ENCODE data around the gene GABPB2.

Gene GABPB2

GRCh38 chr1:151070474-151071276, at the start of gene GABPB2:
Gene GABPB2, plus strand, starts transcription at chr1:151070761. Its CDS starts 17,429 bp downstream, at chr1:151088190.
- peak within 1 kb of the TSS; percentile 100 for H3K4me3 Mint-ChIP-seq
- H3K4me1 Mint-ChIP-seq = peaks cover 39% of the 10 kb centered on the region
- CTCF ChIA-PET = interaction anchor here (0.5 to 1.7 kb wide), 10 partner anchors 8 to 73 kb away, joined by 3 to 7 read pairs (median 4); partner anchors contain the start of gene MLLT11
- peak; percentile 90 for DNase-seq
- H3K27ac Mint-ChIP-seq = peak within 1 kb of the TSS; percentile 100
- H3K27me3 Mint-ChIP-seq = no peaks in the 10 kb centered on the region
- H3K36me3 Mint-ChIP-seq = peaks cover 21% of the 10 kb centered on the region
- H3K9me3 Mint-ChIP-seq = no peaks in the 10 kb centered on the region

- peak overlapping the region; percentile 8 for H3K4me3 Mint-ChIP-seq
- H3K36me3 Mint-ChIP-seq = peaks cover 22% of the 10 kb centered on the region
- no peaks in the 10 kb centered on the region for H3K9me3 Mint-ChIP-seq
- H3K4me1 Mint-ChIP-seq = peaks cover 6% of the 10 kb centered on the region
- no peaks in the 10 kb centered on the region for H3K27me3 Mint-ChIP-seq
- DNase-seq = peak; percentile 92
- CTCF ChIA-PET = interaction anchor here (0.6 to 4.7 kb wide), 25 partner anchors 8 to 227 kb away, joined by 3 to 41 read pairs (median 4); partner anchors contain the start of genes BNIPL, C1orf56, CDC42SE1 and LYSMD1
- peak overlapping the region; percentile 30 for H3K27ac Mint-ChIP-seq
These were observed 45.9 kb upstream of the GABPB2 start for GRCh38 chr1:151024540-151025146.

GRCh38 chr1:151026460-151026859, 44.1 kb upstream of the GABPB2 start:
- H3K27ac Mint-ChIP-seq = peak overlapping the region; percentile 26
- H3K4me3 Mint-ChIP-seq = no peak overlapping the region
- peaks cover 6% of the 10 kb centered on the region for H3K4me1 Mint-ChIP-seq
- DNase-seq = no peak
- H3K9me3 Mint-ChIP-seq = no peaks in the 10 kb centered on the region
- H3K36me3 Mint-ChIP-seq = peaks cover 30% of the 10 kb centered on the region
- no peaks in the 10 kb centered on the region for H3K27me3 Mint-ChIP-seq
- CTCF ChIA-PET = interaction anchor here (0.6 to 4.7 kb wide), 7 partner anchors 11 to 73 kb away, joined by 3 to 41 read pairs (median 4); partner anchors contain the start of genes BNIPL, C1orf56, CDC42SE1 and MLLT11

- H3K9me3 Mint-ChIP-seq = no peaks in the 10 kb centered on the region
- H3K4me1 Mint-ChIP-seq = peaks cover 5% of the 10 kb centered on the region
- H3K36me3 Mint-ChIP-seq = peaks cover 42% of the 10 kb centered on the region
- CTCF ChIA-PET = interaction anchor here (0.9 kb wide), 1 partner anchor 16 kb away, joined by 3 read pairs; the partner anchor contains the start of gene C1orf56
- no peaks in the 10 kb centered on the region for H3K27me3 Mint-ChIP-seq
- H3K4me3 Mint-ChIP-seq = no peak overlapping the region
- H3K27ac Mint-ChIP-seq = no peak overlapping the region
- DNase-seq = no peak
These were observed 38.4 kb upstream of the GABPB2 start for GRCh38 chr1:151032164-151032563.

GRCh38 chr1:151035167-151035566, 35.4 kb upstream of the GABPB2 start:
- H3K36me3 Mint-ChIP-seq = peaks cover 30% of the 10 kb centered on the region
- no peaks in the 10 kb centered on the region for H3K9me3 Mint-ChIP-seq
- H3K27ac Mint-ChIP-seq = no peak overlapping the region
- DNase-seq = no peak
- CTCF ChIA-PET = no interaction called here
- H3K27me3 Mint-ChIP-seq = no peaks in the 10 kb centered on the region
- H3K4me1 Mint-ChIP-seq = peaks cover 5% of the 10 kb centered on the region
- H3K4me3 Mint-ChIP-seq = no peak overlapping the region

GRCh38 chr1:151036356-151036755, 34.2 kb upstream of the GABPB2 start, which contains the start of gene BNIPL:
Gene BNIPL, plus strand, starts transcription at chr1:151036586. Its CDS starts 140 bp downstream, at chr1:151036726.
- no peak for DNase-seq

GRCh38 chr1:151037032-151037431, 33.5 kb upstream of the GABPB2 start:
- Mint-ChIP-seq H3K36me3 (peaks cover 23% of the 10 kb centered on the region), H3K4me1 (peaks cover 5% of the 10 kb centered on the region), H3K27ac (no peak overlapping the region), H3K27me3 (no peaks in the 10 kb centered on the region), H3K9me3 (no peaks in the 10 kb centered on the region), H3K4me3 (no peak overlapping the region)
- CTCF ChIA-PET = interaction anchor here (3.3 kb wide), 1 partner anchor 12 kb away, joined by 16 read pairs; no protein-coding TSS in a partner anchor
- no peak for DNase-seq

More at GRCh38 chr1:151036356-151036755, 34.2 kb upstream of the GABPB2 start, which contains the start of gene BNIPL:
- Mint-ChIP-seq H3K9me3 (no peaks in the 10 kb centered on the region), H3K4me3 (no peak within 1 kb of the TSS), H3K36me3 (peaks cover 25% of the 10 kb centered on the region), H3K4me1 (peaks cover 5% of the 10 kb centered on the region), H3K27ac (no peak within 1 kb of the TSS), H3K27me3 (no peaks in the 10 kb centered on the region)
- CTCF ChIA-PET = interaction anchor here (3.3 kb wide), 1 partner anchor 11 kb away, joined by 16 read pairs; no protein-coding TSS in a partner anchor

- CTCF ChIA-PET = interaction anchor here (1.2 kb wide), 1 partner anchor 9 kb away, joined by 4 read pairs; no protein-coding TSS in a partner anchor
- Mint-ChIP-seq H3K36me3 (peaks cover 12% of the 10 kb centered on the region), H3K4me1 (peaks cover 18% of the 10 kb centered on the region), H3K27me3 (no peaks in the 10 kb centered on the region), H3K27ac (no peak overlapping the region), H3K4me3 (no peak overlapping the region), H3K9me3 (no peaks in the 10 kb centered on the region)
- no peak for DNase-seq
These were observed 31.0 kb upstream of the GABPB2 start for GRCh38 chr1:151039521-151039920.

- Mint-ChIP-seq H3K4me3 (no peak overlapping the region), H3K27me3 (no peaks in the 10 kb centered on the region), H3K9me3 (no peaks in the 10 kb centered on the region), H3K36me3 (peaks cover 3% of the 10 kb centered on the region), H3K27ac (no peak overlapping the region), H3K4me1 (peaks cover 34% of the 10 kb centered on the region)
- CTCF ChIA-PET = interaction anchor here (1.0 to 1.4 kb wide), 4 partner anchors 17 to 29 kb away, joined by 3 to 4 read pairs (median 3); partner anchors contain the start of gene GABPB2
- DNase-seq = peak; percentile 27
These were observed 27.4 kb upstream of the GABPB2 start for GRCh38 chr1:151043163-151043562.

- CTCF ChIA-PET = interaction anchor here (0.9 to 4.6 kb wide), 10 partner anchors 10 to 109 kb away, joined by 3 to 22 read pairs (median 4); partner anchors contain the start of genes CDC42SE1, MINDY1, MLLT11 and TNFAIP8L2
- Mint-ChIP-seq H3K36me3 (peaks cover 20% of the 10 kb centered on the region), H3K27ac (peak within 1 kb of the TSS; percentile 76), H3K27me3 (no peaks in the 10 kb centered on the region), H3K9me3 (no peaks in the 10 kb centered on the region), H3K4me1 (peaks cover 73% of the 10 kb centered on the region), H3K4me3 (peak within 1 kb of the TSS; percentile 77)
- peak; percentile 72 for DNase-seq
These were observed 23.0 kb upstream of the GABPB2 start, which contains the start of gene C1orf56 for GRCh38 chr1:151047591-151047924. Gene C1orf56, plus strand, starts transcription at chr1:151047751. Its CDS starts 97 bp downstream, at chr1:151047848.

- no peaks in the 10 kb centered on the region for H3K9me3 Mint-ChIP-seq
- CTCF ChIA-PET = interaction anchor here (0.6 to 4.6 kb wide), 13 partner anchors 9 to 293 kb away, joined by 3 to 22 read pairs (median 3); partner anchors contain the start of genes CDC42SE1, MINDY1, MLLT11 and SETDB1
- H3K27me3 Mint-ChIP-seq = no peaks in the 10 kb centered on the region
- peak overlapping the region; percentile 76 for H3K27ac Mint-ChIP-seq
- H3K4me3 Mint-ChIP-seq = peak overlapping the region; percentile 77
- peak; percentile 75 for DNase-seq
- peaks cover 73% of the 10 kb centered on the region for H3K4me1 Mint-ChIP-seq
- H3K36me3 Mint-ChIP-seq = peaks cover 25% of the 10 kb centered on the region
These were observed 22.5 kb upstream of the GABPB2 start for GRCh38 chr1:151047925-151048644.

- peak overlapping the region; percentile 76 for H3K27ac Mint-ChIP-seq
- CTCF ChIA-PET = interaction anchor here (0.6 to 4.6 kb wide), 10 partner anchors 9 to 292 kb away, joined by 3 to 22 read pairs (median 4); partner anchors contain the start of genes CDC42SE1, MINDY1 and SETDB1
- H3K4me1 Mint-ChIP-seq = peaks cover 72% of the 10 kb centered on the region
- no peaks in the 10 kb centered on the region for H3K9me3 Mint-ChIP-seq
- peaks cover 31% of the 10 kb centered on the region for H3K36me3 Mint-ChIP-seq
- H3K27me3 Mint-ChIP-seq = no peaks in the 10 kb centered on the region
- DNase-seq = no peak
- H3K4me3 Mint-ChIP-seq = peak overlapping the region; percentile 77
These were observed 21.9 kb upstream of the GABPB2 start for GRCh38 chr1:151048645-151049032.

- no peak for DNase-seq
- H3K4me3 Mint-ChIP-seq = no peak overlapping the region
- H3K27ac Mint-ChIP-seq = peak overlapping the region; percentile 68
- H3K4me1 Mint-ChIP-seq = peaks cover 75% of the 10 kb centered on the region
- CTCF ChIA-PET = interaction anchor here (0.6 to 4.6 kb wide), 3 partner anchors 11 to 163 kb away, joined by 4 to 22 read pairs (median 12); partner anchors contain the start of gene MLLT11
- no peaks in the 10 kb centered on the region for H3K9me3 Mint-ChIP-seq
- H3K27me3 Mint-ChIP-seq = no peaks in the 10 kb centered on the region
- peaks cover 39% of the 10 kb centered on the region for H3K36me3 Mint-ChIP-seq
These were observed 21.1 kb upstream of the GABPB2 start for GRCh38 chr1:151049458-151049857.

Data from activated naive CD4-positive, alpha-beta T cell treated with anti-CD3 and anti-CD28 coated beads, Interleukin-2, amount 10 ng/mL, durations not matched to agents 7 days and 5 days (primary cell).